Measurements from ENCODE around the gene LTBP1. TPM values are rescaled to one million over a fixed set of nuclear protein-coding genes. Genes with fewer than 3 reads are reported as not detected.

The LTBP1 gene
- total RNA-seq, 1 donor from 2014 or later: 48.4 TPM

DNA sequence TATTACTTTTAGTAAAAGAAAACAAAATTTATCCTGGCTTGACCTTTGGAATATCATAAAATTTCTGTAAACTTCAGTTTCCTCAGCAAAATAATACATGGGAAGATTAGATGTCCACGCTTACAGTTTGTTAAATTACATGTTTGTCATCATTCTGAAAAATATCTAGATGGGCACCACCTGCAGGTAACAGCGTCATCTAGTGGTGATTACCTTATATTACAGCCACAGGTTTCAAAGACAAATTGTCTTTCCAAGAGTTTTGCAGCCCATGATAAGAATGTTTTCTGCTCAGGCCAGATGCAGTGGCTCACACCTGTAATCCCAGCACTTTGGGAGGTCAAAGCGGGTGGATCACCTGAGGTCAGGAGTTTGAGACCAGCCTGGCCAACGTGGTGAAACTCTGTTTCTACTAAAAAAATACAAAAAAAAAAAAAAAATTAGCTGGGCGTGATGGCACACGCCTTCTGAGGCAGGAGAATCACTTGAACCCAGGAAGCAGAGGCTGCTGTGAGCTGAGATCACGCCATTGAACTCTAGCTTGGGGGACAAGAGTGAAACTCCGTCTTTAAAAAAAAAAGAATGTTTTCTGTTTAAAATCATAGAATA is 433.4 kb downstream of the LTBP1 start:
- Histone ChIP-seq H3K4me1 (no peaks in the 10 kb centered on the region), H3K9me3 (no peaks in the 10 kb centered on the region), H3K27me3 (no peaks in the 10 kb centered on the region), H3K4me3 (no peak overlapping the region), H3K36me3 (no peaks in the 10 kb centered on the region), H3K27ac (no peak overlapping the region)
- intact Hi-C loops (cut with DNase I): no loop called here
- no peak for TF ChIP-seq POLR2AphosphoS5 (IDR thresholded peaks at IDR 0.05; ENCODE audit: insufficient read depth in 1 of 2, low read depth in 1 of 2)
- TF ChIP-seq, protein P1, sequence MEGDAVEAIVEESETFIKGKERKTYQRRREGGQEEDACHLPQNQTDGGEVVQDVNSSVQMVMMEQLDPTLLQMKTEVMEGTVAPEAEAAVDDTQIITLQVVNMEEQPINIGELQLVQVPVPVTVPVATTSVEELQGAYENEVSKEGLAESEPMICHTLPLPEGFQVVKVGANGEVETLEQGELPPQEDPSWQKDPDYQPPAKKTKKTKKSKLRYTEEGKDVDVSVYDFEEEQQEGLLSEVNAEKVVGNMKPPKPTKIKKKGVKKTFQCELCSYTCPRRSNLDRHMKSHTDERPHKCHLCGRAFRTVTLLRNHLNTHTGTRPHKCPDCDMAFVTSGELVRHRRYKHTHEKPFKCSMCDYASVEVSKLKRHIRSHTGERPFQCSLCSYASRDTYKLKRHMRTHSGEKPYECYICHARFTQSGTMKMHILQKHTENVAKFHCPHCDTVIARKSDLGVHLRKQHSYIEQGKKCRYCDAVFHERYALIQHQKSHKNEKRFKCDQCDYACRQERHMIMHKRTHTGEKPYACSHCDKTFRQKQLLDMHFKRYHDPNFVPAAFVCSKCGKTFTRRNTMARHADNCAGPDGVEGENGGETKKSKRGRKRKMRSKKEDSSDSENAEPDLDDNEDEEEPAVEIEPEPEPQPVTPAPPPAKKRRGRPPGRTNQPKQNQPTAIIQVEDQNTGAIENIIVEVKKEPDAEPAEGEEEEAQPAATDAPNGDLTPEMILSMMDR (IDR thresholded peaks at IDR 0.05): peak in 1 of 3 experiments; percentile 29
- DNase-seq (ENCODE audit: extremely low spot score in 2 of 2): no peak

GRCh38 chr2:33380719-33381118 is 434.0 kb downstream of the LTBP1 start:
- H3K27me3 ChIP-seq: no peaks in the 10 kb centered on the region
- H3K4me3 ChIP-seq: no peak overlapping the region

GRCh38 chr2:33381301-33381858 is 434.6 kb downstream of the LTBP1 start:
- intact Hi-C loops (cut with DNase I): no loop called here
- H3K27me3 ChIP-seq: no peaks in the 10 kb centered on the region
- H3K9me3 ChIP-seq: no peaks in the 10 kb centered on the region
- H3K27ac ChIP-seq: no peak overlapping the region
- DNase-seq (ENCODE audit: extremely low spot score in 2 of 2): no peak
- no peaks in the 10 kb centered on the region for H3K36me3 ChIP-seq
- no peak for TF ChIP-seq POLR2A (IDR thresholded peaks at IDR 0.05)
- TF ChIP-seq, protein P1 (IDR thresholded peaks at IDR 0.05): no peak
- TF ChIP-seq POLR2AphosphoS5 (IDR thresholded peaks at IDR 0.05; ENCODE audit: insufficient read depth in 1 of 2, low read depth in 1 of 2): no peak
- no peak overlapping the region for H3K4me3 ChIP-seq
- H3K4me1 ChIP-seq: no peaks in the 10 kb centered on the region

More at GRCh38 chr2:33380719-33381118, 434.0 kb downstream of the LTBP1 start:
- no peak for DNase-seq (ENCODE audit: extremely low spot score in 2 of 2)
- Histone ChIP-seq H3K27ac (no peak overlapping the region), H3K36me3 (no peaks in the 10 kb centered on the region), H3K9me3 (no peaks in the 10 kb centered on the region), H3K4me1 (no peaks in the 10 kb centered on the region)
- TF ChIP-seq, protein P1 (IDR thresholded peaks at IDR 0.05): no peak
- TF ChIP-seq POLR2AphosphoS5 (IDR thresholded peaks at IDR 0.05; ENCODE audit: insufficient read depth in 1 of 2, low read depth in 1 of 2): no peak
- intact Hi-C loops (cut with DNase I): no loop called here

- Histone ChIP-seq H3K27me3 (no peaks in the 10 kb centered on the region), H3K4me3 (no peak overlapping the region), H3K36me3 (peaks cover 0 to 5% of the 10 kb centered on the region in 2 donors), H3K9me3 (no peaks in the 10 kb centered on the region), H3K4me1 (no peaks in the 10 kb centered on the region), H3K27ac (no peak overlapping the region)
- DNase-seq (ENCODE audit: extremely low spot score in 2 of 2): no peak
- intact Hi-C loops (cut with DNase I): no loop called here
- TF ChIP-seq, protein P1 (IDR thresholded peaks at IDR 0.05): no peak
- TF ChIP-seq POLR2AphosphoS5 (IDR thresholded peaks at IDR 0.05; ENCODE audit: insufficient read depth in 1 of 2, low read depth in 1 of 2) (no peak), POLR2A (IDR thresholded peaks at IDR 0.05) (no peak)
These were observed 437.3 kb downstream of the LTBP1 start for GRCh38 chr2:33383855-33384598.

DNA sequence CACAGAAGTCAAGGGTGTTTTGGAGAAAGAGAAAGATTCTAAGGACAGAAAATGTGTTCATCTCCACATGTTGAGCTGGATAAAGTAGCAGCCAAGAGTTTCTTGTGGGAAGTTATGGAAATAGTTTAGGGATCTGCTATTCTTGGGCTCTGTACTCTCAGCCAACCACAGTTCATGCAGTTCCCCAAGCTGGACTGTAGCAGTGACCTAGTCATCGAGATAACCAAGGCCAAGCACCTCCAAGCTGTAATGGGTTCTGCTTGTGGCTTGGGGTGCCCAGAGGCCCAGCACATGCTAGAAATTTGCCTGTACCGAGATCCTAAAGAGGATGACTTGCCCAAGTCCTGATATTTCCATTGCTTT is 437.8 kb downstream of the LTBP1 start:
- no peak for TF ChIP-seq POLR2A (IDR thresholded peaks at IDR 0.05)
- TF ChIP-seq POLR2AphosphoS5 (IDR thresholded peaks at IDR 0.05; ENCODE audit: insufficient read depth in 1 of 2, low read depth in 1 of 2): no peak
- TF ChIP-seq, protein P1 (IDR thresholded peaks at IDR 0.05): no peak
- intact Hi-C loops (cut with DNase I): no loop called here
- Histone ChIP-seq H3K4me3 (no peak overlapping the region), H3K36me3 (peaks cover 0 to 9% of the 10 kb centered on the region in 2 donors), H3K27me3 (no peaks in the 10 kb centered on the region), H3K27ac (no peak overlapping the region), H3K9me3 (no peaks in the 10 kb centered on the region), H3K4me1 (no peaks in the 10 kb centered on the region)
- no peak for DNase-seq (ENCODE audit: extremely low spot score in 2 of 2)

Data from vagina (tissue), 2 donors.